ENCODE data around the gene S100A8. TPM values are rescaled to one million over a fixed set of nuclear protein-coding genes. Genes with fewer than 3 reads are reported as not detected.

Gene S100A8
- total RNA-seq, 1 experiment from 2014 or later = 1.4 TPM

- H4K20me1 ChIP-seq (ENCODE audit: insufficient read depth) = no peaks in the 10 kb centered on the region
- TF ChIP-seq MAX (IDR thresholded peaks at IDR 0.05) (no peak), POLR2A (IDR thresholded peaks at IDR 0.05; ENCODE audit: borderline replicate concordance, extremely low read depth, insufficient read depth, insufficient read length) (no peak)
- no peak overlapping the region for H3K4me2 ChIP-seq (ENCODE audit: low read length)
- H3K27ac ChIP-seq (ENCODE audit: low read depth, low read length) = no peak overlapping the region
- no peaks in the 10 kb centered on the region for H3K4me1 ChIP-seq (ENCODE audit: control insufficient read depth in 1 of 2, insufficient read depth in 2 of 2, low read length in 2 of 2)
- peaks cover 81% of the 10 kb centered on the region for H3K27me3 ChIP-seq (ENCODE audit: insufficient read depth, low read length)
- BruUV-seq (replicated peaks) = no TSS peak
- intact Hi-C loops (cut with micrococcal nuclease) = no loop called here
- ChIA-PET CTCF (no interaction called here), POLR2A (no interaction called here), RAD21 (ENCODE audit: low non-redundant PET in 1 of 2, low total read pairs in 2 of 2, uncharacterized antibody in 2 of 2, unreplicated experiment in 2 of 2) (no interaction called here)
- H3K79me2 ChIP-seq (ENCODE audit: insufficient read depth, low read length) = no peaks in the 10 kb centered on the region
- H2AFZ ChIP-seq (ENCODE audit: low read depth, low read length, poor library complexity, severe bottlenecking) = no peak overlapping the region
- H3K9me2 ChIP-seq (ENCODE audit: insufficient read depth) = no peaks in the 10 kb centered on the region
- DNase-seq (ENCODE audit: low read depth, low spot score) = no peak
- ATAC-seq = no peak
- no peaks in the 10 kb centered on the region for H3K9me3 ChIP-seq (ENCODE audit: control insufficient read depth in 1 of 2, insufficient read depth in 1 of 2, low read depth in 1 of 2, low read length in 2 of 2)
- H3K9ac ChIP-seq (ENCODE audit: low read length) = no peak overlapping the region
- no peaks in the 10 kb centered on the region for H3K36me3 ChIP-seq (ENCODE audit: control insufficient read depth in 1 of 2, insufficient read depth in 2 of 2, low read length in 2 of 2)
- no peak overlapping the region for H3K4me3 ChIP-seq (replicated peaks in 1 of 2; ENCODE audit: low read depth in 1 of 2, low read length in 2 of 2)
Measured at GRCh38 chr1:153392258-153392657, 1.4 kb upstream of the S100A8 start.

DNA sequence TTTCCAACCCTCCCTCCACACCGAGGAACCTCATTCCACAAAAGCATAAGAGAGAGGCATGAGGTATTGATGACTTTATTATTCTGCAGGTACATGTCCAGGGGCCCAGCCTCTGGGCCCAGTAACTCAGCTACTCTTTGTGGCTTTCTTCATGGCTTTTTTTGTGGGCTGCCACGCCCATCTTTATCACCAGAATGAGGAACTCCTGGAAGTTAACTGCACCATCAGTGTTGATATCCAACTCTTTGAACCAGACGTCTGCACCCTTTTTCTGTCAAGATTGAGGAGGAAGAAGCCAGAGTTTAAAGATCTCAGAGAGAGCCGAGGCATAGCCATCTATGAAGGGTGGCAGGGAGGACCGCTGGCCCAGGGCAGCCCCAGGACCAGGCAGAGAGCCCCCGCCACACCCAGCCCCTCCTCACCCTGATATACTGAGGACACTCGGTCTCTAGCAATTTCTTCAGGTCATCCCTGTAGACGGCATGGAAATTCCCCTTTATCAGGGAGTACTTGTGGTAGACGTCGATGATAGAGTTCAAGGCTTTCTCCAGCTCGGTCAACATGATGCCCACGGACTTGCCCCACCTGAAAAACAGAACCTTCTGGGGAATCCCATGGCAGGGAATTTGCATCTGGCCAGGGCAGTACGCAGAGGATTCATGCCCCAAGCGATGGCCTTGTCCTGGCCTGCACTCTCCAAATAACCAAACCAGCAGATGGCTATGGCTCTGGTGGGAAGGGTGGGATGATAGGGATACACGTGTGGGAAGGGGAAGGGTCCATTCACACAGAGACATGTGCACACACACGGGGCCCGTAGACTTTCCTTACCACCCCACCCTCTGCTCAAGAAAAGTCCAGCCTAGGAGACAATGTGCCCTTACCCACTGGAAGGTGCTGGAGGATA is 647 bp downstream of the S100A8 start:
- no peak overlapping the region for H3K4me2 ChIP-seq (ENCODE audit: low read length)
- RAD21 ChIA-PET (ENCODE audit: low non-redundant PET in 1 of 2, low total read pairs in 2 of 2, uncharacterized antibody in 2 of 2, unreplicated experiment in 2 of 2) = no interaction called here
- intact Hi-C loops (cut with micrococcal nuclease) = no loop called here

More for the DNA sequence above, 647 bp downstream of the S100A8 start:
- ATAC-seq = no peak
- Histone ChIP-seq H3K36me3 (ENCODE audit: control insufficient read depth in 1 of 2, insufficient read depth in 2 of 2, low read length in 2 of 2) (no peaks in the 10 kb centered on the region), H3K79me2 (ENCODE audit: insufficient read depth, low read length) (no peaks in the 10 kb centered on the region), H3K27me3 (ENCODE audit: insufficient read depth, low read length) (peaks cover 72% of the 10 kb centered on the region), H4K20me1 (ENCODE audit: insufficient read depth) (no peaks in the 10 kb centered on the region), H3K9ac (ENCODE audit: low read length) (no peak overlapping the region), H3K4me1 (ENCODE audit: control insufficient read depth in 1 of 2, insufficient read depth in 2 of 2, low read length in 2 of 2) (no peaks in the 10 kb centered on the region), H3K4me3 (replicated peaks in 1 of 2; ENCODE audit: low read depth in 1 of 2, low read length in 2 of 2) (no peak overlapping the region), H3K9me2 (ENCODE audit: insufficient read depth) (no peaks in the 10 kb centered on the region), H3K27ac (ENCODE audit: low read depth, low read length) (no peak overlapping the region), H2AFZ (ENCODE audit: low read depth, low read length, poor library complexity, severe bottlenecking) (no peak overlapping the region), H3K9me3 (ENCODE audit: control insufficient read depth in 1 of 2, insufficient read depth in 1 of 2, low read depth in 1 of 2, low read length in 2 of 2) (no peaks in the 10 kb centered on the region)
- DNase-seq (ENCODE audit: low read depth, low spot score) = no peak
- BruUV-seq (replicated peaks) = no TSS peak
- TF ChIP-seq POLR2AphosphoS5 (IDR thresholded peaks at IDR 0.05; ENCODE audit: low read depth, low read length) (no peak), SRF (IDR thresholded peaks at IDR 0.05; ENCODE audit: low read depth) (no peak), RAD21 (IDR thresholded peaks at IDR 0.05; ENCODE audit: low read depth) (no peak), EGR1 (IDR thresholded peaks at IDR 0.05; ENCODE audit: low read depth) (no peak)
- ChIA-PET POLR2A (no interaction called here), CTCF (no interaction called here)

All from HCT116 (cell line).